A549 (cell line): ENCODE results near the gene CCT8.

Experiments used
- CHD4 ChIP-seq: fragments of 200-600 bp; sonication (generic); IDR thresholded peaks from 2 replicates; pipeline ENCODE4 v1.6.1; 2016; ENCODE audit warnings: antibody characterized with exemption, mild to moderate bottlenecking, borderline replicate concordance
- CTCF ChIP-seq: fragments of >200 bp; sonication (Bioruptor Twin); formaldehyde crosslinking; IDR thresholded peaks from 3 replicates; pipeline ENCODE4 v1.5.1; 2016
- ELK1 ChIP-seq: fragments of 150-350 bp; IDR thresholded peaks from 2 replicates; pipeline ENCODE4 v1.6.1; 2014; ENCODE audit warnings: low read depth, mild to moderate bottlenecking, low read length
- EP300 ChIP-seq, 2 experiments: fragments of >200 bp; sonication (Bioruptor Twin); formaldehyde crosslinking; IDR thresholded peaks; 2 replicates in 1 of 2; 3 replicates in 1 of 2; pipeline ENCODE4 v1.6.1; 2016 to 2017
- JUN ChIP-seq, 2 experiments: fragments of >200 bp; sonication (Bioruptor Twin); formaldehyde crosslinking; IDR thresholded peaks; 2 replicates in 1 of 2; 3 replicates in 1 of 2; pipeline ENCODE4 v1.6.1; 2016 to 2017
- JUNB ChIP-seq: fragments of >200 bp; sonication (Bioruptor Twin); formaldehyde crosslinking; IDR thresholded peaks from 2 replicates; pipeline ENCODE4 v1.6.1; 2016
- NR3C1 ChIP-seq: fragments of >200 bp; sonication (Bioruptor Twin); formaldehyde crosslinking; IDR thresholded peaks from 3 replicates; pipeline ENCODE4 v1.6.1; 2017
- POLR2A ChIP-seq: IDR thresholded peaks from 2 replicates; pipeline ENCODE4 v1.6.1; 2012; ENCODE audit warnings: mild to moderate bottlenecking, low read length
- RFX5 ChIP-seq: fragments of 450-650 bp; IDR thresholded peaks from 2 replicates; pipeline ENCODE4 v1.7.1; 2014; ENCODE audit warnings: antibody characterized with exemption, mild to moderate bottlenecking, moderate library complexity
- RNF2 ChIP-seq: fragments of 200-600 bp; sonication (generic); IDR thresholded peaks from 2 replicates; pipeline ENCODE4 v1.6.1; 2016; ENCODE audit warnings: low read depth, mild to moderate bottlenecking, antibody characterized with exemption, moderate library complexity, borderline replicate concordance
- SMC3 ChIP-seq: fragments of >200 bp; sonication (Bioruptor Twin); formaldehyde crosslinking; IDR thresholded peaks from 3 replicates; pipeline ENCODE4 v1.6.1; 2018; ENCODE audit warnings: inconsistent platforms
- USF2 ChIP-seq: fragments of 450-650 bp; IDR thresholded peaks from 2 replicates; pipeline ENCODE4 v1.6.1; 2014; ENCODE audit warnings: antibody characterized with exemption

- TF ChIP-seq CTCF (no peak), CHD4 (no peak), POLR2A (peak; percentile 79), ELK1 (no peak), JUN (IDR thresholded peaks at IDR 0.05) (peak; percentile 59 to 74; a peak in 4 of 5 replicates), RNF2 (no peak), JUNB (no peak), USF2 (no peak), NR3C1 (no peak), EP300 (IDR thresholded peaks at IDR 0.05) (no peak), RFX5 (no peak), SMC3 (no peak)
These were observed at the start of gene CCT8 for GRCh38 chr21:29073222-29074006.
